Muscle of arm (tissue), 12 donors: ENCODE measurements around the gene SAAL1. TPM values are rescaled to one million over a fixed set of nuclear protein-coding genes. Genes with fewer than 3 reads are reported as not detected.

Experiments
- DNase-seq: peaks from one replicate; pipeline ENCODE4 v3.0.0-alpha.2; 2013
- polyA plus RNA-seq, 12 donors: library from polyadenylated mRNA; unstranded; fragments of 120-200 nt; gene quantifications; one replicate each; pipeline ENCODE4 v1.2.1, GENCODE V29; 2013; ENCODE audit not compliant: insufficient read length in 12 of 12

The SAAL1 gene
- polyA plus RNA-seq, 12 donors = 10.2 to 23.7 (median 17.3) TPM; not detected in 1

DNA sequence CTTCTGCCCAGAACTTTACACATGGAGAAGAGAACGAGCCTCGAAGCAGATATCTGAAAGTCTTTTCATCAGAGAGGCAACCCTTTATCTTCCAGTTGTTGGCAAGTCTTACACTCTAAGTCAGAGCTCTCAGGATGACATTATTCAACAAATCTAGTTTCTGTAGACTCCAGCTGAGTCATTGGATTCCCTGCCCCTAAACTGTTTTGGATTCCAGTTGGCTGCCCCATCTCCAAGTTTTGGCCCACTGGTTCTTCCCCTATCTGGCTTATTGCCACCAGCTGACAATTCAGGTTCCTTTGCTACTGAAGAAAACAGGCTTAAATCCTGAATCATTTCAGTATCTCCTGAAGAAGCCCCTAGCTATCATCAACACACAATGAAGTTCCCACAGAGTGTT is 14.2 kb downstream of the SAAL1 start:
- no peak for DNase-seq

GRCh38 chr11:18088966-18089365 is 16.9 kb downstream of the SAAL1 start:
- no peak for DNase-seq

DNA sequence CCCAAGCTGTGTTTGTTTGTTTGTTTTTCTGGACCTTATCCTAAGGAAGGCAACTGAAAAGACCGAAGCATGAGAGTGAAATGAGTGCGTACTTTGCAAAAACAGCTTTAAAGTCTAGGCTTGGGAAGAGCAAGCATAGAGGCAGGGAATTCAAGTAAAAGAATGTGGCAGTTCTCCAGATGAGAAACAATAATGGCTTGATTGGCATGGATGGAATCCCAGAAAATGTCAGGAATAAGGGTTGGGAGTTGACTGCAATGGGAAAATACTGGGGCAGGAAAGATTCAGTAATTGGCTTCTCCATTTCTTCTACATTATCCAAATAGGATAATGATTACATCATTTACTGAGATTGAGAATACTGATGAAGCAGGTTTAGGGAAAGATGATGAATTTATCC is 17.5 kb downstream of the SAAL1 start:
- DNase-seq = no peak

DNA sequence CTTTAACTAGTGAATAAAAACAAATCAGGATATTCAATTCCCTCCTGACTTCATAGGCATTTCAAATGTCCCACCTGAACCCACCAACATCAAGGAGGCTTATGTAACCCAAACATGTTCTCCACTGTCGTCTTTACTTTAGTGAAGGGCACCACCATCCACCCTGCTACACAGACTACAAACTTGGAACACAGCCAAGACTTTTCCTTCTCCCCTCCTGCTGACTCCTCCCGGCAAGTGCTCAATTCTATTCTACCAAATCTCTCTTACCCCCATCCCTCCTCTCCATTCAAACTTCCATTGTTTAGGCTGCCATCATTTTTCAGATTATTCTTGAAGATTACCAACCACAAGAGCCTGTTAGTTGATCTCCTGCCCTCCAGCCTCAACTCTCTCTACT is 24.3 kb downstream of the SAAL1 start:
- DNase-seq = no peak

- DNase-seq = no peak
Measured at GRCh38 chr11:18080451-18080850, 25.4 kb downstream of the SAAL1 start.

DNA sequence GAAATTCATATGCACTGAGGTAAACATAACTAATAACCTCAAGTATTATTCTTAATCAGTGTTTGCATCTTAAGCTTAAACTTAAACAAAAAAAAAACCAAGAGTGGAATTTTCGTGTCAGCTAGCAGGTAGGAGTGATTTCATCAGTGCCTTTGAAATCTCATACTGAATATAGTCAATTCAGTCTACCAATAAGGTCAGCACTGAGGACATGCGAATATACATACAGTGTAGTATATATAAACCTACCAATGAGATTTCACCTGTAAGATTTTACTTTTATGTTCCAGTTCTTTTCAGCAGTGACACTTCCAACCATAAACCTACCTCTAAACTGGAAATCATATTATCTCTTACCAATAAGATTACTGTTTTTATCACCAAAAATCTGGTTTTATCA is 27.0 kb downstream of the SAAL1 start:
- DNase-seq = no peak

DNA sequence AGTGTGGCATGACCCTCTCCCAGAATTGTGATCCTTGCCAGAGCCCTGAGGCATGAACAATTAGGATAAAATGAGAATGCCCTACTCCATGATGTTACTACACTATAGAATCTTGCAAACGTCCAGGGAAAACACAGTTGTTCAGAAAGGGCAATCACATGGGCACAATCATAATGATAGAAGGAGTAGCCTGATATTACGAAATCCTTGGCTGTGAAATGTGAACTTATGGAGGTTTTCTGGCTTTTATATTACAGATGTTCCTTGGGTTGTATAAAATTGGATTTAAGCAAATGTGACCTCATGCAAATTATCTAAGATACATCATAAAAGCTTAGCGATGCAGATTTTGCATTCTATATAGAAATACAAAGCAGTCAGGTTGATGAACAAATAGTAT is 30.4 kb downstream of the SAAL1 start:
- DNase-seq = no peak

DNA sequence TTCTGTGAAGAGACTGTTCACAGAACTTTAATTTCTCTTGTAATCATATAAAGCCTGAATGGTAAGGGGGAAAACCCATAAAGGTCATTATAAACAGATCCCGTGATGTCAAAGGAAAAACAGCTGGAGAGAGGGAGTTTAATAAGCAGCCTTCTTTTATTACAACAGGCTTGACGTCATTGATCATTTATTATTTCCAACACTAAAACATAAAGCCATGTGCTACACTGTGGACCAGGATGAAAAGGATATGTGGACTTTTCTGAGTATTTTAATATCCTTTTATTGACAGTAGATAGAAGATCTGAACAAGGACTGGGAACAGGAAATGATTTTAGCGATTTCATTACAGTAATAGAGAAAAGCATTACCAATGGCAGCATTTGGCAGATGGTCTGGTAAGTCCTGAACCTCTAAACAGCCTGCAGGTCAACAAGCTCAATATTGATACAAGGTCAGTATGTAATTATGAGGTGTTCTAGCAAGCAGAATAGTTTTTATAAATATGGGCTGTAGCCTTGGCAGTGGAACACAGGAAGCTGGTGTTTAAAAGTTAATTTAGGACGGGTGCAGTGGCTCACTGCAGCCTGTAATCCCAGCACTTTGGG is 34.7 kb downstream of the SAAL1 start:
- no peak for DNase-seq

DNA sequence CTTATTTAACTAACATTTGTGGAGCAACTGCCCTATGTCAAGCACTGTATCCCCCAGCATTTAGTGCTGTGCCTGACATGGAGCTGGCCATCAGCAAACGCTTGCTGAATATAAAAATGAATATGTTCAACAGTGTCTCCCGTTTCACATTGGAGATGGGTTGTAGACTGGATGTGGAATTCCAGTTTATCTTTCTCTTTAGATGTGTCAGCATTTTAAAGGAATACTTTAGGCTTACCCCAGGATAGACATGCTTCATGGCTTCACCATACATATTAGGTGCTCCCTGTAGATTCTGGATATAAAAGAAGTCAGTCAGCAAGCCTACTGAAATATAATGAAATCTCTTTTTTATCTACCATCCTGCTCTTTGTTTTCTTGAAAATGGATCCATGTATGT is 38.5 kb downstream of the SAAL1 start:
- no peak for DNase-seq

GRCh38 chr11:18066626-18067025 is 39.3 kb downstream of the SAAL1 start:
- DNase-seq = no peak

GRCh38 chr11:18065572-18065971 is 40.3 kb downstream of the SAAL1 start:
- no peak for DNase-seq

DNA sequence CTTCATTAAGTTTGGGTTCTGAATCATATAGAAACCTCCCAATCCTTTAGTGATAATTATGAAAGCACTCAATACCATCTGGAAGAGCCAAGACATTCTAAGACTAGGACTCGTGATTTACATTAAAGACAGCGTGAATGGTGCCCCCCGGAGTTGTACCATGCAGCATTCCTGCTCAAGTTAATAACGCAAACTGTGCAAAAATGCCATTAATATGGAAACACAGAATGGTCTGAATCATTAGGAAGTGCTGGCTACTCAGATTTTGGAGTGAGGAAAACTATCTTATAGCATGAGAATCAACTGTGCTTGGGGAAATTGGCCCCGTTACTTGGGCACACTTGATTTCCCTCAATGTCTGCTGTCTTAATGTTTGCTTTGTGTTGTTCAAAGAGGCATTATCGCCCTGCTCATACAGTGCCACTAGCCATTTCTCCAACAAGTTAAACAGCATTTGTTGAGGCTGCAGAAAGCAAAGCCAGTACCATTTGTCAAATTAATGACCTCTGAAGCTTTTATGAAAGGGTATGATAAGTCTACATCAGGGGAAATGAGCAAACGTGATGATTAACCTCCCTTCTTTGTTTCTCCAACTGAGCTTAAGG is 41.3 kb downstream of the SAAL1 start:
- no peak for DNase-seq

- no peak for DNase-seq
Measured at GRCh38 chr11:18063862-18064434, 41.9 kb downstream of the SAAL1 start.

GRCh38 chr11:18063125-18063524 is 42.8 kb downstream of the SAAL1 start:
- DNase-seq = no peak

- no peak for DNase-seq
Measured at GRCh38 chr11:18061351-18061750, 44.5 kb downstream of the SAAL1 start.

- no peak for DNase-seq
Measured at GRCh38 chr11:18056561-18057181, 49.2 kb downstream of the SAAL1 start.

DNA sequence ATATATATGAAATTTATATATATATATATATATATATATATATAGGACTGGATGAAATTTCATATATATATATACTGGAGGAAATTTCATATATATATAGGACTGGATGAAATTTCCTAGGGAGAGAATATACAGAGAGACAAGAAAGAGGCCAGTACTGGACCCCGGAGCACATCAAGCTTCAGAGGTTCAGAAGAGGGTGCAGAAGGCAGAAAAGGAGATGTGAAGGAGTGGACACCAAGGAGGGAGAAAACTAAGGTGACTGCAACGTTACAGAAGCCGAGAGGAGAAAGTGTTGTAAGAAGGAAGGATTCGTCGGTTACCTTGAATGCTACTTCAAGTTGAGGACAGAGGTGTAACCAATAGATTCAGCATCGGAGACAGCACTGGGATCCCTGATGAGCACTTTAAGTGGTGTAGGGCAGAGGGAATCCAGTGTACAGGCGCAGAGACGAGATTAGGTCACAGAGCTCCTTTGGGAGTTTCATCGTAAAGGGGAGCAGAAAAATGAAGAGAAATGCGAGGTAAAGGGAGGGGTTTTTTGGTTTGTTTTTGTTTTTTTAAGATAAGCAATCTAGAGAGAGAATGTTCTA is 51.3 kb downstream of the SAAL1 start:
- no peak for DNase-seq

- DNase-seq = no peak
Measured at GRCh38 chr11:18050848-18051247, 55.0 kb downstream of the SAAL1 start.

- DNase-seq = no peak
Measured at GRCh38 chr11:18046116-18046777, 59.6 kb downstream of the SAAL1 start, which contains the start of gene TPH1. TSS of gene TPH1 (minus strand) at chr11:18046269. CDS start at chr11:18040762, 5,507 bp downstream.

DNA sequence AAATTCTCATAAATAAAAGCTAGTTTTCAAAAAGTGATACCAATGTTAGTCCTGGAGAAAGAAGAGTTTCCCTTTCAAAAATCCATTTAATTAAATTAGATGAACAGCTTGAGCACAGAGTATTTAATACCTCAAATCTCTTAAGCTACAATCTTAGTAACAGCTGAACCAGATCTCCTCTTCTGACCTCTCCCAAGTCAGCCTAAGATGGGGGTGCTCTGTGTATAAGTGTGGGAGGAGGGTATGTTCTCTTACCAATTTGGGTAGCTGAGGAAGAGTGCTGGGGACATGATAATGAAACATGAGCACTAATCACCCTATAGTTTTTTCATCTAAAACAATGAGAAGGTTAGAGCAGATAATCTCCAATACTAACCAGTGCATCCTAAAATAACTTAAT is 69.4 kb downstream of the SAAL1 start:
- DNase-seq = no peak
